HepG2 (cell line): ENCODE measurements around the gene GLO1. TPM values are rescaled to one million over a fixed set of nuclear protein-coding genes. Genes with fewer than 3 reads are reported as not detected.

Experiments used
- ATAC-seq: fragments of 200-7000 bp; cut with Tn5 transposase; 3 replicates; pipeline ENCODE4 v1.9.1; 2020; ENCODE audit warnings: mild to moderate bottlenecking, moderate library complexity
- BruUV-seq: library from RNA; stranded (reverse); fragments of 400-500 nt; replicated peaks from 2 replicates; lab custom pipeline; 2021; lab: Mats Ljungman, UMichigan
- CTCF ChIA-PET: fragments of 300-600 bp; formaldehyde crosslinking; extraction: SDS; loops from one replicate; lab custom pipeline; 2021; ENCODE audit warnings: low total read pairs, inconsistent platforms, low intra/inter-chr PET ratio; lab: Yijun Ruan, JAX
- POLR2A ChIA-PET: fragments of 350-600 bp; sonication (Branson Sonifier 250); formaldehyde crosslinking; loops from one replicate; lab custom pipeline; 2020; ENCODE audit warnings: antibody characterized with exemption, inconsistent platforms; lab: Yijun Ruan, JAX
- DNase-seq: peaks from one replicate; pipeline ENCODE4 v3.0.0-alpha.2; 2015; ENCODE audit warnings: low spot score
- FAIRE-seq: peaks from 3 replicates; lab custom pipeline; 2011; peaks lifted over from hg19 to GRCh38; lab: Jason Lieb, UNC
- H2AFZ ChIP-seq: one replicate; pipeline ENCODE4 v1.6.1; 2011; ENCODE audit warnings: low read length, inconsistent platforms
- H3K27ac ChIP-seq: fragments of 300-600 bp; 3 replicates; pipeline ENCODE4 v1.8.0; 2011; ENCODE audit warnings: mixed run types, mild to moderate bottlenecking, mixed read lengths, low read length, inconsistent platforms; ENCODE audit not compliant: insufficient read depth; ENCODE audit errors: extremely low read length
- H3K27me3 ChIP-seq, 2 experiments: fragments of 200-600 bp in 1 of 2; 2 replicates in 1 of 2; 3 replicates in 1 of 2; pipeline versions ENCODE4 v1.6.0 to v1.8.0; 2011; ENCODE audit warnings: low read length in 2 of 2, mild to moderate bottlenecking in 2 of 2, moderate library complexity in 2 of 2, inconsistent platforms in 1 of 2; ENCODE audit not compliant: insufficient read depth in 2 of 2, control insufficient read depth in 1 of 2
- H3K36me3 ChIP-seq, 2 experiments: fragments of 200-600 bp in 1 of 2; replicated peaks in 1 of 2; 2 replicates in 1 of 2; 3 replicates in 1 of 2; pipeline versions ENCODE4 v1.5.1 to v1.8.0; 2011; ENCODE audit warnings: low read length in 2 of 2, inconsistent platforms in 1 of 2; ENCODE audit not compliant: insufficient read depth in 2 of 2, control insufficient read depth in 1 of 2
- H3K4me1 ChIP-seq: 2 replicates; pipeline ENCODE4 v1.5.1; 2012; ENCODE audit warnings: low read length, inconsistent platforms; ENCODE audit not compliant: insufficient read depth
- H3K4me2 ChIP-seq: 2 replicates; pipeline ENCODE4 v1.6.0; 2011; ENCODE audit warnings: low read depth, low read length, inconsistent platforms
- H3K4me3 ChIP-seq, 3 experiments: fragments of 200-600 bp in 1 of 3; sonication (generic), shearing (Covaris generic) in 1 of 3; replicated peaks in 1 of 3; 2 replicates each; pipeline ENCODE4 v1.5.1; 2011 to 2016; ENCODE audit warnings: low read length in 3 of 3, inconsistent platforms in 2 of 3, low read depth in 2 of 3, mild to moderate bottlenecking in 2 of 3, control low read depth in 1 of 3, mixed read lengths in 1 of 3; ENCODE audit not compliant: insufficient read depth in 1 of 3
- H3K79me2 ChIP-seq: one replicate; pipeline ENCODE4 v1.6.1; 2011; ENCODE audit warnings: low read length, inconsistent platforms; ENCODE audit not compliant: insufficient read depth
- H3K9ac ChIP-seq: 2 replicates; pipeline ENCODE4 v1.6.0; 2011; ENCODE audit warnings: mild to moderate bottlenecking, low read depth, low read length, inconsistent platforms; ENCODE audit not compliant: insufficient read depth
- H3K9me3 ChIP-seq: 2 replicates; pipeline ENCODE4 v1.5.1; 2012; ENCODE audit warnings: mild to moderate bottlenecking, low read length
- H4K20me1 ChIP-seq: 2 replicates; pipeline ENCODE4 v1.6.0; 2011; ENCODE audit warnings: inconsistent platforms, mild to moderate bottlenecking, low read length, moderate library complexity; ENCODE audit not compliant: insufficient read depth
- ARID3A ChIP-seq: IDR thresholded peaks from 2 replicates; pipeline ENCODE4 v1.6.1; 2012; ENCODE audit warnings: low read depth, low read length, improper control_type of control experiment
- ESRRA ChIP-seq: sonication (generic); formaldehyde crosslinking; IDR thresholded peaks from 2 replicates; pipeline ENCODE4 v1.5.1; 2020; ENCODE audit warnings: mild to moderate bottlenecking, low read depth, missing genetic modification reagents
- IKZF4 ChIP-seq: sonication (generic); formaldehyde crosslinking; IDR thresholded peaks from 2 replicates; pipeline ENCODE4 v1.5.1; 2020; ENCODE audit warnings: borderline replicate concordance, mild to moderate bottlenecking, low read depth, missing genetic modification reagents; ENCODE audit errors: not compliant biosample characterization
- KAT8 ChIP-seq: IDR thresholded peaks from 2 replicates; pipeline ENCODE4 v1.6.1; 2016; ENCODE audit warnings: missing genetic modification reagents, missing compliant biosample characterization
- MTF1 ChIP-seq: sonication (generic); formaldehyde crosslinking; IDR thresholded peaks from 2 replicates; pipeline ENCODE4 v1.5.0; 2020; ENCODE audit warnings: missing genetic modification reagents
- REPIN1 ChIP-seq: sonication (generic); formaldehyde crosslinking; IDR thresholded peaks from 2 replicates; pipeline ENCODE4 v1.8.0; 2022; ENCODE audit warnings: missing genetic modification reagents, low read depth, mild to moderate bottlenecking, borderline replicate concordance
- RFX1 ChIP-seq: fragments of 450-650 bp; IDR thresholded peaks from 2 replicates; pipeline ENCODE4 v1.6.1; 2017
- SMC3 ChIP-seq: IDR thresholded peaks from 2 replicates; pipeline ENCODE4 v1.6.1; 2011; ENCODE audit warnings: low read length, improper control_type of control experiment
- SPEN ChIP-seq: sonication (generic); formaldehyde crosslinking; IDR thresholded peaks from 2 replicates; pipeline ENCODE4 v1.5.1; 2020; ENCODE audit warnings: low read depth, mild to moderate bottlenecking, missing genetic modification reagents
- STAG1 ChIP-seq: sonication (generic); formaldehyde crosslinking; IDR thresholded peaks from 2 replicates; pipeline ENCODE4 v1.4.0; 2020; ENCODE audit warnings: missing genetic modification reagents
- YY1 ChIP-seq: IDR thresholded peaks from 2 replicates; pipeline ENCODE4 v1.6.1; 2011; ENCODE audit warnings: low read length, low read depth, moderate library complexity, mild to moderate bottlenecking; ENCODE audit not compliant: insufficient read depth, insufficient replicate concordance
- ZBTB7B ChIP-seq: sonication (generic); formaldehyde crosslinking; IDR thresholded peaks from 2 replicates; pipeline ENCODE4 v1.4.0; 2020; ENCODE audit warnings: missing genetic modification reagents
- ZNF142 ChIP-seq: sonication (generic); formaldehyde crosslinking; IDR thresholded peaks from 2 replicates; pipeline ENCODE4 v1.4.0; 2020; ENCODE audit warnings: missing genetic modification reagents
- ZNF362 ChIP-seq: sonication (generic); formaldehyde crosslinking; IDR thresholded peaks from 2 replicates; pipeline ENCODE4 v1.4.0; 2020; ENCODE audit warnings: missing genetic modification reagents, mild to moderate bottlenecking, borderline replicate concordance
- ZNF431 ChIP-seq: sonication (generic); formaldehyde crosslinking; IDR thresholded peaks from 2 replicates; pipeline ENCODE4 v1.9.0; 2022; ENCODE audit warnings: missing genetic modification reagents, low read depth, mild to moderate bottlenecking, borderline replicate concordance
- ZNF432 ChIP-seq: sonication (generic); formaldehyde crosslinking; IDR thresholded peaks from 2 replicates; pipeline ENCODE4 v1.5.0; 2020; ENCODE audit warnings: missing genetic modification reagents, mild to moderate bottlenecking, borderline replicate concordance
- WGBS: methylation state at CpG from one replicate; pipeline ENCODE4 v1.1.6; 2017; ENCODE audit warnings: low lambda C conversion rate; 5-methylcytosine and 5-hydroxymethylcytosine counted together
- in situ Hi-C: cut with HindIII; loops from 2 replicates; pipeline ENCODE4 v1.10.0; 2017; ENCODE audit warnings: low pct_unique_long_range_greater_than_20kb; ENCODE audit not compliant: extremely low pct_ligation_motif_present
- intact Hi-C: fragments of 100-400 bp; cut with micrococcal nuclease; formaldehyde crosslinking; loops from one replicate; pipeline ENCODE4 v1.10.0; 2022; ENCODE audit not compliant: unreplicated experiment
- polyA plus RNA-seq, 8 experiments: library from polyadenylated mRNA; depleted of rRNA in 3 of 8; stranded (reverse) in 7 of 8; unstranded in 1 of 8; fragments of >200 nt; fragmentation: Illumina TruSeq in 4 of 8; extraction: Trizol in 4 of 8; gene quantifications; 2 replicates each; pipeline versions ENCODE4 v1.2.1 to v1.2.3, GENCODE V29; 2011 to 2016; ENCODE audit warnings: low read depth in 4 of 8, missing spikeins in 1 of 8, mixed read lengths in 1 of 8; ENCODE audit not compliant: insufficient read depth in 1 of 8
- total RNA-seq, 5 experiments: library from RNA; depleted of rRNA; stranded (reverse); fragments of >200 nt; fragmentation: Illumina TruSeq; extraction: Trizol; gene quantifications; 2 replicates each; pipeline ENCODE4 v1.2.3, GENCODE V29; 2016; ENCODE audit warnings: low read depth in 1 of 5

Gene GLO1
- total and polyA plus RNA-seq, 2 of the 13 experiments (the other 11 are each of a cell fraction or from before 2014, with no cell fraction given): 77.1 to 177 TPM

DNA sequence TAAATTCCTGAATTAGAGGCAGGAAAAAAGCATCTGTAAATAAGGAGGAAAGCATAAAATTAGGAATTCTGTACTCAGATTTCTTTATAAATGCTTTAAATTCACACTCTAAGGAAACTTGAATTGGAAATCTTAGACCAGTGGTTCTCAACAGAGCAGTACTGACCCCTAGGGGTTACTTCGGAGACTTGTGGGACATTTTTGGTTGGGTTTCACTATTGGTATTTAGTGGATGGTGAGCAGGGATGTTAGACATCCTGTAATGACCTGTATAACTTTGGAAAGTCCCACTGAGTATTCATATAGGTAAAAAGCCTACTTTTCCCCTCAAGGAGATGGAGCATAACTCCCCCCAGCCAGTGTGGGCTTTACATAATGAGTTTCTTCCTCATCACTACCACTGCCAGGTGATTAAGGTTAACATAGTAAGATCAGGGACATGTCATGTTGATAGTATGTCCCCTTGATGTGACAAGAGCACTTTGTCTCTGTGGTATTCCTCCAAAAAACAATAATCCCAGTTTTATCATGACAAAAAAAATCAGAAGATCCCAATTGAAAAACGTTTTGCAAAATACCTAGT lies 31.0 kb downstream of the GLO1 start:
- H3K79me2 ChIP-seq: no peaks in the 10 kb centered on the region
- H4K20me1 ChIP-seq: no peaks in the 10 kb centered on the region
- no peaks in the 10 kb centered on the region for H3K4me1 ChIP-seq
- H3K27ac ChIP-seq: no peak overlapping the region
- FAIRE-seq (peak; percentile 65), ATAC-seq (peak; percentile 91), DNase-seq (peak; percentile 43)
- H2AFZ ChIP-seq: no peak overlapping the region
- no peak overlapping the region for H3K9ac ChIP-seq
- BruUV-seq: no TSS peak
- ChIA-PET CTCF (interaction anchor here (0.7 kb wide), 1 partner anchor 178 kb away, joined by 3 read pairs; no protein-coding TSS in a partner anchor), POLR2A (no interaction called here)
- H3K9me3 ChIP-seq: no peaks in the 10 kb centered on the region
- in situ Hi-C loops (no loop called here), intact Hi-C loops (loop anchor here (5.0 kb wide), 1 partner anchor 180 kb away; no protein-coding TSS in a partner anchor)
- WGBS: 0% methylated on average over 2 of the region's 2 CpGs
- no peaks in the 10 kb centered on the region for H3K27me3 ChIP-seq
- peaks cover 3 to 19% of the 10 kb centered on the region in 2 experiments; a peak in 3 of 5 replicates for H3K36me3 ChIP-seq
- H3K4me3 ChIP-seq: no peak overlapping the region
- H3K4me2 ChIP-seq: no peak overlapping the region
- TF ChIP-seq YY1: no peak
- TF ChIP-seq STAG1 (CRISPR knock-in tag): peak; percentile 63
- TF ChIP-seq ZBTB7B: no peak
- TF ChIP-seq ZNF432 (CRISPR knock-in tag): no peak
- TF ChIP-seq SPEN: no peak
- no peak for TF ChIP-seq ZNF431
- TF ChIP-seq ZNF362 (CRISPR knock-in tag): no peak
- TF ChIP-seq ESRRA (CRISPR knock-in tag): no peak
- no peak for TF ChIP-seq IKZF4 (CRISPR knock-in tag)
- TF ChIP-seq ZNF142 (CRISPR knock-in tag): no peak
- no peak for TF ChIP-seq ARID3A
- no peak for TF ChIP-seq REPIN1 (CRISPR knock-in tag)
- TF ChIP-seq SMC3: peak; percentile 29; the same call in 1 of the 2 replicates
- no peak for TF ChIP-seq MTF1 (CRISPR knock-in tag)
- no peak for TF ChIP-seq RFX1
- no peak for TF ChIP-seq KAT8 (CRISPR knock-in tag)
